GM18520 (cell line): Measurements from ENCODE around the gene GAK.

ENCODE experiments used
- ATAC-seq: cut with Tn5 transposase; IDR thresholded peaks from one replicate; pipeline ENCODE4 v1.9.1; 2021; ENCODE audit not compliant: unreplicated experiment

GAK gene

DNA sequence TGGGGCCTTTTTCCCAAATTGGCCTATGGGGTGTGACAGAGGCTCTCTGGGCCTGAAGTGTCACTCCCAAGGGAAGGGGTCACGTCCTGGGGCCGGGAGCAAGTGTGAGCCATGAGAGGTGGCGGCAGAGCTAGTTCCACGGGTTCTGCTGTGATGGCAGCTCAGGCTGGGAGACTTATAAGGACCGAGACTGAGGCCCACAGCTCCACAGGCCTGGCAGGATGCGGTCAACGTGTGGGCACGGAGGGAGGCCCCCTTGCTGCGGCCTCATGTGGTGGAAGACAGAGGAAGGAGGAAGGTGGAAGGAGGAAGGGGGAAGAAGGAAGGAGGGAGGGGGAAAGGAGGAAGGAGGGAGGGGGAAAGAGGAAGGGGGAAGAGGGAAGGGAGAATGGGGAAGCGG, 99.0 kb downstream of the GAK start:
- no peak for ATAC-seq

DNA sequence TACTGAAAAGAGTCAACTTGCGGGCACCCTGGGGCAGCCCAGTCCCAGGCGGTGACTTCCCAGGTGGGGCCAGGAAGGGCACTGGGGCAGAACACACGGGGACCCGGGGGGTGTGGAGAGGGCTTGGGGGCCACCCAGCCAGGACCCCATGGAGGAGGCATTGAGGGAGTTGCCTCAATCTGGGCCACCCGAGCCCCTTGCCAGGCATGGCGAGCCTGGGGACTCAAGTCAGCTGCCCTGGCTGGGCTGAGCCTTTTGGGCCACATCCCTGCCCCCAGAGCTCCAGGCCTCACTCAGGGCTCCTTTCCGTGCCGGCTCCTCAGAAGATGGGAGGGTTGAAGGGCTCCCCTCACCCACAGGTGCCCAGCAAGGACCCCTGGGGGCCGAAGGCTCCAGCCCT, 99.6 kb downstream of the GAK start:
- ATAC-seq, result no peak

DNA sequence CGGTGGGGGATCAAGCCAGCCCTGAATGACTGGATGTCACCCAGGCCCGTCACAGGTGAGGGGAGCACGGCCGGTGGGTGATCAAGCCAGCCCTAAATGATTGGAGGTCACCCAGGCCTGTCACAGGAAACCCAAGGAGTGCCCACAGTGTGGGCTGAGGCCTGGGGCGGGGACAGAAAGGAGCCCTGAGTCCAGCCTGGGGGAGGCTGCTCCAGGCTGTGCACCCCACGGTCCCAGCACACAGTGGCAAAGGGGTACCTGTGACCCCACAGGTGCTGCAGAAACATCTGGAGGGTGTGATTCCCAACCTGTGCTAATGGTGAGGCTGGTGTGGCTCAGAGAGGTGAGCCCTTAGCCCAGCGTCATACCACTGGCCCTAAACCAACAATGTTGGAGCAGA, 100.0 kb downstream of the GAK start:
- no peak for ATAC-seq

DNA sequence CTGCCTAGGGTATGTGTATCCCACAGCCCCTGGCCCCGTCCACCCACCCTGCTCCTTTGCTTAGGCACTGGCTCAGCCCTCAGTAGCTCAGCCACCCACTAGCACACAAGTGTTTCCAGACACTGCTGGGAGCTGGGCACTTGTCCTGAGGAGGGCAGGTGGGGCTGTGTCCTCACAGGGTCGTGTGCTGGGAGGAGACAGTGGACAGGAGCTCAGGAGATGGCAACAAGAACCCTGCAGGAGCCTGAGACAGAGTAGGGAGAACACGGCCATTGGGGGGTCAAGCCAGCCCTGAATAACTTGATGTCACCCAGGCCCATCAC, 100.7 kb downstream of the GAK start:
- no peak for ATAC-seq

DNA sequence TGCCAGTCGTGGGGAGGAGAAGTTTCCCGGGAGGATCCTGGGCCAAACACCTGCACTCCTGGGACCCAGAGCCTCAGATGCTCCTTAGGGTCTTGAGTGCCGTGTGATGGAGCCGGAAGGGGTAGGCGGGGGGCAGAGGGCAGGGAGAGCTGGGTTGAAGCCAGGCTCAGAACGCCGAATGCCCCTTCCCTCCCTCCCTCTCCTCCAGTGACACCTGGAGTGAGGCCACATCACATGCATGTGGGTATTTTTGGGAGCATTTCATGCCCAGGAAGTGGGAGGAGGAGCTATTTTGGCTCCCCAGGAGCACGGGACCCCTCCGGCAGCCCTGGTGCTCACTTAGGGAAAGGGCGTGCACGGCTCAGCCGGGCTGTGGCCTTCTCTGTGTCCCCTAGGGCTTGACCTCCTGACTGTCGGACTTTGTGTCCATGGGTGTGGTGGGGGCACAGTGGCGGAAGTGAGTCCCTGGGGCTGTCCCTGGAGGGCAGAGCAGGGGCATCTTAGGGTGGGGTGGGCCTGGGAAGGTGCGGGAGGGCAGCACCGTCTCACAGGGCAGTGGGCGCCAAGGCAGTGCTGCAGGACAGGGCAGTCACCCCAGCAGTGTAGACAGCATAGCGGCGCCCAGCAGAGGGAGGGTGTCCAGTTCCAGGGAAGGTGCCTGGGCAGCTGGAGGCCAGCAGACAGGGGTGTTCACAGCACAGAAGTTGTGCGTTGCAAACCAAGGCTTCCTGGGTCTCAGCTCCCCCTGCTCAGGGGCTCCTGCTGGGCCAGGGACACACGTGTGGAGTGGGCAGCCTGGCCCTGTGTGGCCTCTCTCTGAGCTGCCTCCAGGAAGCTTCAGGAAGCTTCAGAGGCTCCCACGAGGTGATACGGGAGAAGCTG, 101.3 kb downstream of the GAK start:
- no peak for ATAC-seq

DNA sequence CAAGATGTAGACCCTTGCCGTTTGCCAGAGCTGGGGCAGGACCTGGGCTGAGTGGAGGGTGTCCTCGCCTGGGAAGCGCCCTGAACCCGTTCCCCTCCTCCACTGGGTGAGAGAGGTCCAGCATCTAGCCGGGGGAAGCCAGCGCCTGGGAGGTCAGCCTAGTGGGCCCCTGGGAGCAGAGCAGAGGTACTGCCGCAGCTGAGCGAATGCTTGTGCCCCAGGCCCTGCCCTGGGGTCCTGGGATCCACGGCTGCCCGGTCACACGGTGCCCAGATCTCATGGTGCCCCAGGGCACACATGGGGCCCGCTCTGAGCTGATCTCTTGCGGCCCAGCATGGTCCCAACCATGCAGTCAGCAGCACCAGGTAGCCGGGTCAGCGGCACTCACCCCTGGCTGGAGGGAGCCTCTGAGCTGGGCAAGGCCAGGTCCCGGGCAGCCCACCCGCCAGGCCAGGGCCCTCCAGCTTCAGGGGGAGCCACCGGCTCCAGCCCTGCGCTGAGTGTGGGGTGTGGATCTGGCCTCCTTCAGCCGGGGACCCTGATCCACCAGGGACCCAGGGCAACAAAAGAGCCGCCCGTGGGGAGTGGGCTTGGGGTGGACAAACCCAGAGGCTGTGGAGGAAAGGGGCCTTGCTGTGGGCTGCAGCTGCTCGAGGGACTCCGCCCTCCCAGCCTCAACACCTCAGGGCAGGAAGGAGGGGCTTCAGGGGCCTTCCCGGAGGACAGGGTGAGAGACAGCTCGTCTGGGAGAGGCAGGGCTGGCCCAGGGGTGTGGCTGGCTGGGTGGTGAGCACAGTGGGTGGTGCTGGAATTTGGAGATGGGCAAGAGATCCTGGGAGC, 102.1 kb downstream of the GAK start:
- ATAC-seq, result no peak

DNA sequence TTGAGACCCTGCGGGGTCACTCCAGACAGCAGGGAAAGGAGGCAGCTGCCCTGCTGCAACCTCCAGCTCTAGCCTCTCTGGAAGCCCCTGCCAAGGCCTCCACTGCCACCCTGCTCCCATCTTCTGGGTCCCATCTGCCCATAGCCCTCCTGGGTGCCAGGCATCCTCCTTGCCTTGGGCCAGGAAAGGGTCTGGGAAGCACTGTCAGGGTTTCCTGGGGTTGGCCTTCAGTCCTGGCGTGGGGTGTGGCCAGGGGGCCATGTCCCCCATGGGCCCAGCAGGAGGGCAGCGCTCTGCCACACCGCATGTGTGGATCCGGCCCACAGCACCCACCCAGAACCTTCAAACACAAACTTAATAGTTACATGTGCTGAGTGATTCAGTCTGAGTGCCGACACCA, 102.8 kb downstream of the GAK start:
- no peak for ATAC-seq

DNA sequence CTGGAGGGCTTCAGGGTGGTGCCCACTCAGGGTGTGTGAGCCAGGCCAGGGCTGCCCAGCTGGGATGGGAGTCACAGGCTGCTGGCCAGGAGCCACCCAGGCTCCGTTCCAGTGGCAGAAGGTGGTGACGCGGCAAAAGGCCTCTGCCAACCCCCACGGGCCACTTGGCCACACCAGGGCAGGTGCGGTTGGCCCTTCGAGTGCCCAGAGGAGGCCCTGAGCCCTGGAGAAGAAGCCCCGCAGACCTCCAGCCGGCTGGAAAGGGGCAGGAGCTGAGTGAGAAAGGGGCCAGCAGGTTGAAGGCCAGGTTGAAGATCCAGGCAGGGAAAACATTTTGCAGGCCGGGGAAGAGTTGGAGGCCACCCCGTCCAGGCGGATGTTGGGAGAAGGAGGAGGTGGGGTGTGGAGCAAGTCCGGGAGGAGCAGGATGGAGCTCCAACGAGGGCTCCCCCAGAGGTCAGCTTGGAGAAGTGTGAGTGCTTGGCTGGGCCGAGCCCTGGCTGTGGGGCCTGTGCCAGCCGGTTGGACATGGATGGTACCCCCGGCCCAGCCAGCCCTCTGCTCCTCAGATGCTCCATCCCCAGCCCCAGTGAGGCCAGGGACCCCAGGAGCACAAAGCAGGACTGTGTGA, 103.4 kb downstream of the GAK start:
- no peak for ATAC-seq

DNA sequence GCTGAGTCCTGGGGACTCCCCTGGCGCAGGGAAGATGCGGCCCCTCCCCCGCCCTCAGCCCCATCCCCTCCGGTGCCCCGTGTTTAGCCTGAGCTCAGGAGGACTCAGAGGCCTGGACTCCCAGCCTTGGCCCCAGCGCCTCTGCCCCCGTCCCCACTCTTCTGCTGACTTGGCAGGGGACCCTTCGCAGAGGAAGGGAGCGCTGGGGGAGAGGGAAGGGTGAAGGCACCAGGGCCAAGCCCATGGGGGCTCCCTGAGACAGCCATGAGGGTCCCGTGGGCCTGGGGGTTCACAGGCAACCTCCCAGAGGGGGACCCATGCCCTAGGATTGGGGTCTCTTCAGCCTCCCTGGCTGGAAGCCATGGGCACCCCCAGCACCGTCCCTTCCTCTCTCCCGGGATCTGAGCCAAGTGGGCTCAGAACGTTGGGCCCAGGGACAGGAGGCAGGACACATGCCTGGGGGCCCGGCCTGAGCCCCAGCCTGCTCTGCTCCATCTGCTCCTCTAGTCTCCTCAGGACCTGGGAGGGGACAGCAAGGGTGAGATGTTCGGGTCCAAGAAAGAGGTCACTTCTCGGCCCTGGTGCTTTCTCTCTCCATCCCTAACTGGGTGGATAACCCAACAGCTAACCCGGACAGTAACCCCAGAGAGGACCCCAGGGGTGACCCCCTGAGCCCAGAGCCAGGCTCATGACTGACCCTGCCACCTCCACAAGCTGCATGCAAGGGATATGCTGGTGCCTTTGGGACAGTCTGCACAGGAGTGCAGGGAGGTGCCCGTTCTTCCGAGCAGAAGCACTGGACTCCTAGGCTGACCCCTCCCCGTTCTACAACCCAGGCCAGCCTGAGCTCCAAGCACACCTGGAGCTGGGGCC, 104.7 kb downstream of the GAK start:
- ATAC-seq, result no peak

DNA sequence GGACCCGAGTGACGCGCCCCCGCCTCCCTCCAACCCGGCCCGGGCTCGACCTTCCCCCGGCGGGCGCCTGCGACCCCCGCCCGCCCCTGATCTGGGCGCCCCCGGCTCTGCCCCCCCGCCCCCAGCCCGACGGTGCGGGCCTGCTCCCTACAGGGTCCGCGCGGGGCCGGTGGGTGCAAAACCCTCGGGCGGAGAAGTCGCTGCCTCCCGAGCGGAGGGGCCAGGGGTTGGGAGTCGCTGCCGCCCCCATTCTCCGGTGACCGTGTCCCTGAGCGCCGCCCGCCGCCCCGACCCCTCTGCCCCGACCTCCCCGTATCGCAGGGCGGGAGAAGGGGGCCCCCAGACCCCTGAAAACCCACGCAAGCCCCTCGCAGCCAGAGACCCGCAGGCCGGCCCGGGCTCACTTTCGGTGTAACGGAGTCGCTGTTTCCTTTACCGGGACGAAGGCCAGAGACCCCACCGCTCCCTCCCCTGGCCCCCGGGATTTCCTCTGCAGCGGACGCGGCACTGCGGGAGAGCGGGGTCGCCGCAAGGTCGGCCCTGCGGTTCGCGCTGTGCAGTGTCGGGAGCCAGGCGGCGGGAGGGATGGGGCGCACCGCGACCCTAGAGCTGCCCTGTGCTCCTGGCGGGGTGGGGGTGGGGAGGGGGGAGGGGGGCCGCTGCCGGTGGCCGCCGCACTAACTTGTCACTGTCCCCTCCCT, 105.5 kb downstream of the GAK start:
- no peak for ATAC-seq

DNA sequence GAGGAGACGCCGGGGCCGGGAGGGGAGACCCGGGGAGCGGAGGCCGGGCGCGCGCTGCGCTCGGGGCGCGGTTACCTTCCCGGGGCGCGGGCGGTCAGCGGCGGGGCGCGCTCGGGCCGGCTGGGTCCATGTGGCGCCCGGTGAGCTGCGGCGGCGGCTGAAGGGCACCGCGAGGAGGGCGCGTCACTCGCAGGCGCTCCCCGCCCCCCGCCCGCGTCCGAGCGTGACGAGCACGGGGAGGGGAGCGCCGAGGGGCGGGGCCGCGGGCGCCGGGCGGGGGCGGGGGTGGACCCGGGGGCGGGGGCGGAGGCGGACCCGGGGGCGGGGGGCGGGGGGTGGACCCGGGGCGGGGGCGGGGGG, 106.2 kb downstream of the GAK start, which contains the start of gene CPLX1:
CPLX1 (minus strand) TSS at position 159 of the 360 bp plus-strand sequence. CDS start 1,607 bp downstream, outside the sequence.
- no peak for ATAC-seq

DNA sequence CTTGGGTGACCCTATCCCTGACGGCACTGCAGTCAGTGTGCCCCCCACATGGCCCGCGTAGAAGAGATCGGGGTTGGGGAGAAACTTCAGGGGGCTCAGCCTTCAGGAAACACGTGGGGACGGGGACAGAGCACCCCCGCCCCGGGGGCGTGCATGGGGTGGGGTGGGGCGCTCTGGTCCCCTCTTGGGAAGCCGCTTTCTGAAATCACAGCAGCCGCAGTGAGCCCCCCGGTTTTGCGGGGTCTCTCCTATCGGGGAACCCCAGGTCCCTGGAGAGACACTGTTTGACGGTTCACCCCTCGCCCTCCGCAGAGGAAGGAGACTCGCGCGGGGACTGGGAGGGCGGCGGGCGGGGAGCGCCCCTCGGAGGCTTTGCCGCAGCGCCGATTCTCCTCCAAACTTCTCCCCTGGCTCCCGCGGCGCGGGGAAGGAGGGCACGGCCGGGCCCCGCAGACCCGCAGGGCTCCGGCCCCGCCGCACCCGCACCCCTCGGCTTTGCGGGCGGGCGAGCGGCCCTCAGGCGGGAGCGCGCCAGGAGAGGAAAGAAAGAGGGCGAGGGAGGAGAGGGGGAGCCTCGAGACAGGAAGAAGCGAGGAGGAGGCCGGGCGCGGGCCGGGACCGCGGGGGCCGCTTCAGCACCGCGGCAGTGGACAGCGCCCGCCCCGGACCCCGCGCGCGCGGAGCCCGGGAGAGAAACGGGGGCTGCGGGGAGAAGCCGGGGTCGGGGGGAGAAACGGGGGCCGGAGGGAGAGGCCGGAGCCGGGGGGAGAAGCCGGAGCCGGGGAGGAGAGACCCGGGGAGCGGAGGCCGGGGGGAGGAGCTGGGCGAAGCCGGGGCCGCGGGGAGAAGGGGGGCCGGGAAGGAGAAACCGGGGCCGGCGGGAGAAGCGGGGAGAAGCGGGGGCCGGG, 106.8 kb downstream of the GAK start:
- no peak for ATAC-seq

DNA sequence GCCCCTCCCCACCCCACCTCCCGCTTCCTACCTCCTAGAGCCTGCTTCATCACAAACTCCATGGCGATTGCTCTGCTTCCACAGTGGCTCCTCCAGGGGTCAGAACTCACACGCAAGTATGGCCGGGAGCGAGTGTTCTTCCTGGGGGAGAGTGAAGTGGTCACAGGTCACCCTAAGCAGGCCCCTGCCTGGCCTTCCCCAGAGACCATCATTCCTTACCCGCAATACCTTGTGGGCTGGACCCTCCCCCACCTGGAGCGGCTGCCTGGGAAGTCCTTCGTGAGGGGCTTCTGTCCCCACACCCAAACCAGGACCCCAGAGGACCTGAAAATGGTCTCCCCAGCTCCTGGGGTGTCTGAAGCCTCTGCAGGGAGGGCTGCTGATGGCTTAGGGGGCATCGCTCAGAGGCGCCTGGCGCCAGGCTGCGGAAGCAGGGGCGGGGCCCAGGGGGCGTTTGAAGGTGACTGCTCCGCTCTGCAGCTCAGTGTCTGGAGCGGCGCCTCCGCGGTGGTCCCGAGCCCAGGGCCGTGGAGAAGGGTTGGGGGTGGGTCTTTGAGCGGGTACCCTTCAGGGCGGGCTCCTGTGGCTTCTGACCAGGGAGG, 107.6 kb downstream of the GAK start:
- no peak for ATAC-seq

DNA sequence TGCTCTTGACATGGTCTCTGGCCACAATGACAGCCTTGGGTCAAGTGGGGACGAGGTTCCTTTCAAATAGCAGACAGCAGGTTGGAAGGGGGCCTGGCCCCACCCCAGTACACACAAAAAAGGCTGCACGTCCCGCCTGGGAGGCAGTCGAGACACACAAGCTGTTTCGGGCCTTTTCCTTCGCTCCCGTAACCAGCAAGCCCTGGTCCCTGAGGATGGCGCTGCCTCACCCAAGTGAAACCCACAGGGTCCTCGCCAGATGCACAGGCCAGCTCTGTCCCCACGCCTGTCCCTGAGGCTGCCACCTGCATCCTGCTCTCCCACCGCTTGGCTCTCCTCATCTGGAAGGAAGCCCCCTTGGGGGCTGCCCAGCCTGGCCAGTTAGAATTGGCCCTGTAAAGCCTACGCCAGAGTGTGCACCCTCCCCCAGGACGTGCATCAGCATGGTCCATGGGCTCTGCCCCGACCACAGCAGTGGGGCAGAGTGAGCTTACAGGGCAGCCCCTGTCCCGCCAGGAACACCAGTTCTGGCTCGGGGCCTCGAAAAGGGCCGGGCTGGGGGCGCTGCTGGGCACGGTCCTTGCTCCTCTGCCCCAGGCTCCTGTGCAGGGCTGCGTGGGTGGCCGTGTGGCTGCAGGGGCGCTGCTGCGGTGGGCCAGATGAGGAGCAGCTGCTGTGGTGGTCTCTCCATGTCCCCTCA, 108.2 kb downstream of the GAK start:
- no peak for ATAC-seq

DNA sequence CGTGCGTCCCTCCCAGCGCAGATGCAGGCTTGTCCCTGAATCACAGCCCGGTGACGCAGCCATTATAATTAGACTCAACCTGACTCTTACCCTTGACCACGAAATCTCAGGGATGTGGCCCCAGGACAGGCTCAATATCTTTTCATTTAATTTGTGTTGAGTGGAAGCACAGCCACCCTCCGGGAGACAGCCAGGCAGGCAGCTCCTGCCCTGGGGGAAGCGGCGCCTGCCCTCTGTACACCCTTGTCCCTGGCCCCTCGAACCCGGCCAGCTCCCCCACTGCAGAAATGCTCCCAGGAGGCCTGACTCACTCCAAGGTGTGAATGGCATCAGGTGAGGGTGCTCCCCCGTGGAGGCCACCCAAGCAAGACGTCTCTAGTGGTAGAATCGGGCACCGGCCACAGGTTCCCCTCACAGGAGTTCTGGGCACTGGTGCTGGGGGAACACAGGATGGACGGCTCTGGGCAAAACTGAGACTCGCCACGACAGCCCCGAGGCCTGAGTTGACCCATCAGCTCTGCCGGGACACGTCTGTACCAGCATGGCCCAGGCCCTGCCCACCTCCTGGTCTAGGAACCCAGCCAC, 108.8 kb downstream of the GAK start:
- no peak for ATAC-seq

DNA sequence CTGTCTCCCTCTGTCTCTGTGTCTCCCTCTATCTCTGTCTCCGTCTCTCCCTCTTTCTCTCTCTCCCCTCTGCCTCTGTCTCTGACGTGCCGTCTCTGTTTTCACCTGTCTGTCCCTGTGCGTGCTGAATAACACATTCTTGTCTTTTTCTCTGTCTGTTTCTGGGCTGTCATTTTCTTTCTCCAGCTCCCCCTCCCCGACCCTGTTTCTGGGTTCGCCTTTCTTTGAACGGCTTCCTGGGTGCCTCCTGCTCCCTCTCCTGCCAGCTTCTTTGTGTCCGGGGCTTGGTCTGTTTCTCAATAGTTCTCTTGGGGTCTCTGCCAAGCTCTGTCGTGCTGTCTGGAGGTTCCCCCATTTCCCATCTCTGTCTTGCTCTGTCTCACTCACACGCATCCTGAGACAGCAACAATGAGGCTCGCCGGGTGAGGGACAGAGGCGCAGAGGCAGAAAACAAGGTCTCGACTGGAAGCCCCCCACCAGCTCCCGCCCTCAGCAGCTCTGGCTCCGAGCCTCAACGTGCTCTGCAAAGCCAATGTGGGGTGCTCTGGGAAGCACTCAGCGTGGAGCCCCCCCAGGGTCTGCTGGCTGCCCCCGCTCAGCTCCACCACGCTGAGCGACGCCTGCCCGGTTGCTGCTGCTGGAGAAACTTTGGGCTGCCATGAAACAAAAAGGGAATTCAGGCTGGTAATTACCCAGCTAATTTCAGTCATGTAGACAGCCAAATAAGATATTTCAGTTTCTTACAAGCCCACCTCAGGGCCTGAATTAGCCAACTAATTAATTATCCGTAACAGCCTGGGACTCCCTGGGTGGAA, 109.5 kb downstream of the GAK start:
- no peak for ATAC-seq

DNA sequence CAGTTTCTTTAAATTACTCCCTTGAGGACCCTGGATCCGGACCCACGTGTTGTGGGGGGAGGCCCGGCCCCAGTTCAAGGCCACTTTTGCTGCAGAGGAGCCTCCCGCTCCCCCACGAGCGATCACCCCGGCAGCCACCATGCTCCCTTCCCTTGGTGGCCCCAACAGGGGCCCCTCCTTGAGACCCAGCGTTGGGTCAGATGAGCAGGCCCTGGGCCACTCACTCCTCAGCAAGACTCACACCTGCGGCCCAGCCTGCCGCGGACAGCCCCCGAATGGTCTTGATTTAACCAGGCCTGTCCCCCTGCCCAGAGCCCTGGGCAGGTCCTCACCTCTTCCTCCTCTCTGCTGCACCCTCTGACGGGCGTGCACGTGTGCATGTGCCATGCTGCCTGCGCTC, 110.5 kb downstream of the GAK start:
- ATAC-seq, result no peak
